Inflammatory macrophage (primary cell): Measurements from ENCODE around the gene DCBLD2.

ENCODE experiments used
- DNase-seq, 2 donors: peaks; one replicate each; pipeline ENCODE4 v3.0.0-alpha.2; 2020 to 2022
- total RNA-seq, 18 experiments: gene quantifications; one replicate each; lab custom pipeline; 2026; ENCODE audit warnings: mixed read lengths in 6 of 18, inconsistent platforms in 2 of 18; lab: John Stamatoyannopoulos, UW

DCBLD2 gene
- total RNA-seq = 2.1 to 16.6 (median 8.6) reads per million in 18 experiments

- peak; percentile 97 to 98 for DNase-seq
Measured at GRCh38 chr3:98901392-98902350, at the start of gene DCBLD2. Gene DCBLD2 (minus strand): TSS chr3:98901695. CDS start chr3:98901326, 369 bp downstream.

GRCh38 chr3:98945666-98946065 lies 44.2 kb upstream of the DCBLD2 start:
- DNase-seq = no peak

GRCh38 chr3:98945101-98945524 lies 43.6 kb upstream of the DCBLD2 start:
- DNase-seq = no peak

GRCh38 chr3:98930413-98930812 lies 28.9 kb upstream of the DCBLD2 start:
- no peak for DNase-seq

GRCh38 chr3:98921957-98922356 lies 20.5 kb upstream of the DCBLD2 start:
- DNase-seq = no peak

- DNase-seq = no peak
Measured at GRCh38 chr3:98920166-98920565, 18.7 kb upstream of the DCBLD2 start.

- DNase-seq = no peak
Measured at GRCh38 chr3:98918586-98918985, 17.1 kb upstream of the DCBLD2 start.

- no peak for DNase-seq
Measured at GRCh38 chr3:98917608-98918007, 16.1 kb upstream of the DCBLD2 start.

- no peak for DNase-seq
Measured at GRCh38 chr3:98914210-98915080, 12.9 kb upstream of the DCBLD2 start.

GRCh38 chr3:98912448-98912847 lies 11.0 kb upstream of the DCBLD2 start:
- DNase-seq = no peak

GRCh38 chr3:98906230-98906629 lies 4.7 kb upstream of the DCBLD2 start:
- no peak for DNase-seq

GRCh38 chr3:98903705-98904481 lies 2.4 kb upstream of the DCBLD2 start:
- no peak for DNase-seq

- no peak for DNase-seq
Measured at GRCh38 chr3:98903099-98903498, 1.6 kb upstream of the DCBLD2 start.

- no peak for DNase-seq
Measured at GRCh38 chr3:98902351-98902740, 851 bp upstream of the DCBLD2 start.

GRCh38 chr3:98901119-98901391 lies 440 bp downstream of the DCBLD2 start:
- peak; percentile 4 to 11 for DNase-seq

- DNase-seq = no peak
Measured at GRCh38 chr3:98900265-98901118, 1.0 kb downstream of the DCBLD2 start.

- DNase-seq = peak in 1 of 2 donors; percentile 4
Measured at GRCh38 chr3:98897701-98898100, 3.8 kb downstream of the DCBLD2 start.

- no peak for DNase-seq
Measured at GRCh38 chr3:98894791-98895576, 6.5 kb downstream of the DCBLD2 start.

GRCh38 chr3:98893740-98894139 lies 7.8 kb downstream of the DCBLD2 start:
- peak; percentile 13 to 27 for DNase-seq

GRCh38 chr3:98892263-98892662 lies 9.2 kb downstream of the DCBLD2 start:
- no peak for DNase-seq
